KOPT-K1 (cell line): ENCODE results near the gene B3GAT3.
"Not testable (repeated sequence)": the region's sequence is repeated elsewhere in the genome, so short reads cannot be mapped to it uniquely, and the experiment has no call there.

Experiments used
- H3K27ac ChIP-seq: fragments of 200-600 bp; sonication (generic); 2 replicates; pipeline ENCODE4 v1.5.1; 2016; ENCODE audit warnings: antibody characterized with exemption, mild to moderate bottlenecking, low read depth, low read length; ENCODE audit not compliant: poor library complexity, severe bottlenecking
- H3K36me3 ChIP-seq: fragments of 200-600 bp; sonication (generic); 2 replicates; pipeline ENCODE4 v1.5.1; 2017; ENCODE audit warnings: antibody characterized with exemption, mild to moderate bottlenecking, low read length, moderate library complexity; ENCODE audit not compliant: insufficient read depth
- H3K9me3 ChIP-seq: fragments of 200-600 bp; sonication (generic); 2 replicates; pipeline ENCODE4 v1.5.1; 2017; ENCODE audit warnings: antibody characterized with exemption, low read length, mild to moderate bottlenecking; ENCODE audit not compliant: insufficient read depth, poor library complexity, severe bottlenecking

Gene B3GAT3

DNA sequence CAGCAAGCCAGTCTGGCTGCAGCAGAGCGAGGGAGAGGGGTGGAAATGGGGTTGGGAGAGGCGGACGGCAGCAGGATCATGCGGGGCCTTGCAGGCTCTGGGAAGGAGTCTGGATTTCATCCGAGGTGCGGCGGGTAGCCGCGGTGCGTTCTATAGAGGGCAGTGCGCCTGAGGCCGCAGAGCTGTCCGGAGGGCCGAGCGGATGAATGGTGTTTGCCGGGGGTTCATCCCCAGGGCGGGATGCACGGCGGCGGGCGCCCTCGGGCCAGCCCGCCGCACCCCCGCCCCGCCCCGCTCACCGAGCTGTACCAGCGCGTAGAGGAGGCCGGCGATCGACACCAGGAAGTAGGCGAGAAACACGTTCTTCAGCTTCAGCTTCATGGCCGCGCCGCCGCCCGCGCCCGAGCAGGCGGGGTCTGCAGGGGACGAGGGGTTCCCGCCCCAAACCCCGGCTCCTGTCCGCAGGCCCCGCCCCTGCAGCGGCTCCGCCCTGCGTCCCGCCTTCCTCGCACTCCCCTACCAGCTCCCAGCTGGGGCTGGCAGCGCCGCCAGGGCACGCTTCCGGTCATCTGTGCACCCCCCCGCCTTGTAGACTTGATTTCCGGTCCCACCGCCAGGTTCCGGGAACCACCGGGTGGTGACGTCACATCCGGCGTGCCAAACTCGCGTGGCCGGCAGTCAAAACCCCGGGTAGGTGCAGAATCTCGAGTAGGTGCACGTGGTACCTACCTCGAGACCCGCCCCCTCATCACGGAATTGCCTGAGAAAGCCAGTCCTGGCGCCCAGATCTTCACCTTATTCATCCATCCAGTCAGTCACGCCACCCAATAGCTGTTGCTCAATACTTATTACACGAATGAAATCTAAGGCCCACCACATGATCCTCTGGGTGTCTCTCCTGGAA, at the start of gene B3GAT3:
Gene B3GAT3 (minus strand): TSS at position 420 of the 904 bp plus-strand sequence. CDS start 39 bp downstream, at position 381.
- Histone ChIP-seq H3K27ac (peak within 1 kb of the TSS; percentile 86), H3K36me3 (peaks cover 42% of the 10 kb centered on the region), H3K9me3 (no peaks in the 10 kb centered on the region)

DNA sequence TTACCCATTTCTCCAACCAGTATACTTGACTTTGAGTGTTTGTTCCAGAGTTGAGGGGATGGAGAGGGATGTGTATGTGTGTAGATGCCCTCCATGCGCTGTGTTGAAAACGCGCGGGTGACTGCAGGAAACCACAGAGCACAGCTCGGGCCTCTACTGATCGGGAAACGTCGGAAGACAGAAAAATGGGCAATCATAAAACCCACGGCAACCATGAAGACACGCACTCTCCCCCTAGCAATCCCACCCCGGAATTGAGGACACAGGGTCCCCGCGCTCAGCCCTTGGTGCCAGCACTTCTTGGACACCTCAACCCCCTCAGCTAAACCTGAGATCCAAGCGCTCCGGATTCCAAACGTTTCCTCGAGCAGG, 49.4 kb upstream of the B3GAT3 start:
- peaks cover 58% of the 10 kb centered on the region for H3K36me3 ChIP-seq
- no peaks in the 10 kb centered on the region for H3K9me3 ChIP-seq
- peak overlapping the region; percentile 93 for H3K27ac ChIP-seq

DNA sequence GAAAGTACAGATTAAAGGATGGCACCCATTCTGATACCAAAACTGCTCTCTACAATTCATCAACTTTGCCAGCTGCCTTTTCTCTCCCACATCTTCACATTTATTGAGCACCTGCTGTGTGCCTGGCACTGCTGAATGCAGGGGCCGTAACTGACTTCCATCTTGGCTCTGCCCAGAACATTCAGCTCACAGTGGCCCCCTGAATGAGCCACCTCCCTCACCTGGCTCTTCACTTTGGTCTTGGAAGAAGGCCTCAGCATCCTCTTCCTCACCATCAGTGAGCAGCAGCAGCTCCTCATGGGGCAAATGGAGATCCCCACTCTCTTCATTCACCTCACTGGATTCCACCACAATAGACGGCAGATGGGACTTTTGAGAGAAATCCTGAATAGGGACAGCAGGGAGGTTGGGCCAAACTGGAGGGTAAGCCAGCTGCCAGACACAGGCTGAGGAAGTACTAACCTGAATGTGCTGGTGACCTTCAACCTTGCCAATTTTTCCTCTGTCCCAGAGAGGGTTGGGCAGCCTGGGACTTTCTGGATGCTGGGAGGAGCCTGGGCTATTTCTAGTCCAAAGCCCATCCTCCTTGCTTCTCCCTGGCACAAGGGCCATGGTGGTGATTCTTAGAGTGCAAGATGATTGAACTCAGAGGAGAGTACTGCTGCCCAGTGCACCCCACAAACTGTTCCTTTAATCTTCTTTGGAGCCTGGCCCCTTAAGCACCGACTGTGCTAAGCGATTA, 47.8 kb upstream of the B3GAT3 start:
- peaks cover 47% of the 10 kb centered on the region for H3K36me3 ChIP-seq
- H3K9me3 ChIP-seq = no peaks in the 10 kb centered on the region
- peak overlapping the region; percentile 4 for H3K27ac ChIP-seq

DNA sequence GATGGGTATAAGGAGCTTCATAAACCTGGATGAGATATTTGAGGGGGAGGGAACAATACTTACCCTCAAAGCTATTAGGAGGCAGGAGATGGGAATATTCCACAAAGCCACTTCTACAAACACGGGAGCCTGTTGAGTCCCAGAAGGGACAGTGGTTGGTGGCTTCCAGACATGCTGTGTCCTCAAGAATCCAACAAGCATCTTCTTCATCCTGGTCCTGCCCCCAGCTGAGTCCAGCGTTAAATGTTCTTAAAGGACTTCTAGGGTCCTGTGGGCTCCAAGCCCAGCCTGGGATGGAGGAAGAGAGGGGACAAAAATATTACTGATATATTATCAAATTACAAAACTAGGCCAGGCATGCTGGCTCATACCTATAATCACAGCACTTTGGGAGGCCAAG, 45.7 kb upstream of the B3GAT3 start:
- no peak overlapping the region for H3K27ac ChIP-seq
- peaks cover 37% of the 10 kb centered on the region for H3K36me3 ChIP-seq
- H3K9me3 ChIP-seq = no peaks in the 10 kb centered on the region

DNA sequence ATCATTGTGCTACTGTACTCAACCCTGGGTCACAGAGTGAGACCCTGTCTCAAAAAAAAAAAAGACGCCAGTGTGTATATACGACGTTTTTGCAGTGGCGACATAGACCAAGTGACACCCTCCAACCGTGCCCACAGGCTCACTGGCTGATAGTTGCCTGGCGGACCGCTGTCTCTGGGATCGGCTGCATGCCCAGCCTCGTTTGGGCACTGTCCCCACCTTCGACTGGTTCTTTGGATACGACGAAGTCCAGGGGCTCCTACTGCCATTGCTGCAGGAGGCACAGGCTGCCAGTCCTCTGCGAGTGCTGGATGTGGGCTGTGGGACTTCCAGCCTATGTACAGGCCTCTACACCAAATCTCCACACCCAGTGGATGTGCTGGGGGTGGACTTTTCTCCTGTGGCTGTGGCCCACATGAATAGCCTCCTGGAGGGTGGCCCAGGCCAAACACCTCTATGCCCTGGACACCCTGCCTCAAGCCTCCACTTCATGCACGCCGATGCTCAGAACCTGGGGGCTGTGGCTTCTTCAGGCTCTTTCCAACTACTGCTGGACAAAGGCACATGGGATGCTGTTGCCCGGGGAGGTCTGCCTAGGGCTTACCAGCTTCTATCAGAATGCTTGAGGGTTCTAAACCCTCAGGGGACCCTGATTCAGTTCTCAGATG, 44.6 kb upstream of the B3GAT3 start:
- H3K27ac ChIP-seq = peak overlapping the region; percentile 84
- no peaks in the 10 kb centered on the region for H3K9me3 ChIP-seq
- H3K36me3 ChIP-seq = peaks cover 47% of the 10 kb centered on the region

DNA sequence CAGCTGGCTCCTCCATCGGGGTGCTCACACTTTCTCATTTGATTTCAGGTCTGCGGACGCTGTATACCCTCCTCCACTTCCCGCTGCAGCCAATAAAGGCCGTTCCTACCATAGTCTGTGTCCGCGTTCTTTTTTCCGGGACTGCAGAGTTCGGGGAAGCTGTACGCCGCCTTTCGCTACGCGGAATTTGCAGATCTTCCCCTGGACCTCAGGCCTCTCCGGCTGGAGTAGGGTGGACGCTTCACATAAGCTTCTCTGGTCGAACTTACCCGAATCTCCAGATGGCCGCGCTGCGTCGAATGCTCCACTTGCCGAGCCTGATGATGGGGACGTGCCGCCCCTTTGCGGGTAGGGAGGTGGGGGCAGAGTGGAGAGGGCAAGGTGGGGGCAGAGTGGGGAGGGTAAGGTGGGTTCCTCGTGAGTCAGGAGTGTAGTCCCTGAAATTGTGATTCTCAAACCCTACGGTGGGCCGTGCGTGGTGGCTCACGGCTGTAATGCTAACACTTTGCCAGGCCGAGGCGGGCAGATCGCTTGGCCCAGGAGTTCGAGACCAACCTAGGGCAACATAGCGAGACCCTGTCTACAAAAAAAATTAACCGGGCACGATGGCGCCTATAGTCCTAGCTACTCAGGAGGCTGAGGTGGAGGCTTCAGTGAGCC, 43.9 kb upstream of the B3GAT3 start:
- Histone ChIP-seq H3K36me3 (peaks cover 52% of the 10 kb centered on the region), H3K27ac (peak overlapping the region; percentile 84), H3K9me3 (no peaks in the 10 kb centered on the region)

DNA sequence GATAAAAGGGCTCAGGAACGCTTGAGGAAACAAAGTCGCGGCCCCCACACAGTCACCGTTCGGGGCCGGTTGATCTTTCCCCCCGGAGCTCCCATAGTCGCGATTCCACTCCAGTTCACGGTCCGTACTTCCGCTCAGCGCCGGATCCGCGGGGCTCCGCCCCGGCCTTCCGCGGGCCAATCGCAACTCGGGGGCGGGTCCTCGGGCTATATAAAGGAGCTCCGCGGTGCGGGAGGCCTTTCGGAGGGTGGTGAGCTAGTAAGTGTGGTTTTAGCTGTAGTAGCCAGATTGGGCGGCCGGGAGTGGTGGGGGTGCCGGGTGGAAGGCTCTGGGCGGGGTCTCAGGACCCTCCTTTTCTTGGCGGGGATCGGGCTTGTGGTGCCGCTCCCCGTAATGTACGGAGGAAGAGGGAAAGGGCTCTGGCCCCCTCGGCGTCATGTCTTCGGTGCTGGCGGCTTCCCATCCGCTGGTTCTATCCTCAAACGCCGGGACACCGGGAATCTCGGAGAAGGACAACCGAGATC, 43.4 kb upstream of the B3GAT3 start, which contains the start of the genes C11orf98 and CSKMT:
Gene C11orf98 (minus strand): TSS at position 136 of the 524 bp plus-strand sequence. CDS start 41 bp downstream, at position 95.
Gene CSKMT (plus strand): TSS at position 238 of the 524 bp plus-strand sequence. CDS start 568 bp downstream, outside the sequence.
- Histone ChIP-seq H3K36me3 (peaks cover 56% of the 10 kb centered on the region), H3K27ac (peak within 1 kb of the TSS; percentile 84), H3K9me3 (no peaks in the 10 kb centered on the region)

DNA sequence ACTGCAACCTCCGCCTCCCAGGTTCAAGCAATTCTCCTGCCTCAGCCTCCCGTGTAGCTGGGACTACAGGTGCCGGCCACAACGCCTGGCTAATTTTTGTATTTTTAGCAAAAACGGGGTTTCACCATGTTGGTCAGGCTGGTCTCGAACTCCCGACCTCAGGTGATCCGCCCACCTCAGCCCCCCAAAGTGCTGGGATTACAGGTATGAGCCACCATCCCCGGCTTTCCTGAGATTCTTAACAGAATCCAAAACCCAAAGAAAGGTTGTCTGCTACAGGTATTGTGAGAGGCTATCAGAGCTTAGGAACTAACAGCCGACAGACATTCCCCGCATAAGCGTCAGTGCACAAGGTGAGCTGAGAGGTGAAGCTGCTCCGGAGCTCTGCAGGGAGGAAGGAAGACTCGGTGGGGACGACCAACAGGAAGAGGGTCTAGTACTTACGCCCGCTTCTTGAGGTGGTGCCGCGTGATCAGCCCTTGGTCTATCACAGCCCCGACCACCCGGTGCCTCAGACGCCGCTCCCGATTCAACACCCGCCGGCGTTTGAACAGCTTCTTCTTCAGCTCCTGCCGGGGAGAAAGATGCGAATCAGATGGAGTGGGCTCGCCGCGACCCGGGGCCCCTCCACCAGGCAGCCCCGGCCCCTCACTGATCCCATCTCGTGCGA, 42.8 kb upstream of the B3GAT3 start:
- Histone ChIP-seq H3K9me3 (no peaks in the 10 kb centered on the region), H3K36me3 (peaks cover 52% of the 10 kb centered on the region), H3K27ac (peak overlapping the region; percentile 84)

DNA sequence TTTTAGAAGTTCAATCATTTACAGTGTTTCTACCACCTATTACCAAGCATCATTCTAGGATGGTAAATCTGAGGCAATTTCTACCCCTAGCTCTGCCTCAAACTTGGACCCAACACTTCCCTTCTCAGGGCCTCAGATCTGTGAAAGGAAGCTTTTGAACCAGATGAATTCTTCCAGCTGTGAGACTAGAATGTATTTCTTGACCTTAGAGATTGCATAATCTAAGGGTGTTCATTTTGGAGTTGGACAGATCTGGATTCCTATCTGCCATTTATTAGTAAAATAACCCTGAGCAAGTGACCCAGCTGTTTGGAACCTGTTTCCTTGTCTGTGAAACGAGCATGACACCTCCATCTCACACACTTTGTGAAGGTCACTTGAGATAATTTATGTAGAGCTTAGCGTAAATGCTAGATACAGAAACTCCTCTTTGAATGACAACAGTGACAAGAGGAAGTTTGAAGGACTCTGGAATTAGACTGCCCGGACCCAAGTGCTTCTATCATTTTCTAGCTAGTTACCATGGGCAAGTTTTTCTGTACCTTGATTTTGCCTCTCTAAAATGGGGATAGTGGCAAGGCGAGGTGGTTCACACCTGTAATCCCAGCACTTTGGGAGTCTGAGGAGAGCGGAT, 35.1 kb upstream of the B3GAT3 start:
- no peak overlapping the region for H3K27ac ChIP-seq
- H3K36me3 ChIP-seq = peaks cover 14% of the 10 kb centered on the region; the same call in 1 of the 2 replicates
- H3K9me3 ChIP-seq = no peaks in the 10 kb centered on the region

DNA sequence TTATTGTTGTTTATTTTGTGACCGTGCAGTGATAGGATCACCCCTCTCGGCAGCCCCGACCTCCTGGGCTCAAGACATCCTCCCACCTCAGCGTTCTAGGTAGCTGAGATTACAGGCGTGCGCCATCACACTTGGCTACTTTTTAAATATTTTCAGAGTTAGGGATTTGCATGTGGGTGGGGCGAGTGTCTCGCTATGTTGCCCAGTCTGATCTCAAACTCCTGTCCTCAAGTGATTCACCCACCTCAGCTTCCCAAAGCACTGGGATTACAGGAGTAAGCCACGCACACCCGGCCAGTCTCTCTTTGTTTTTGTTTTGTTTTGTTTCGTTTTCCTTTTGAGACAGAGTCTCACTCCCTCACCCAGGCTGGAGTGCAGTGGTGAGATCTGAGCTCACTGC, 32.5 kb upstream of the B3GAT3 start:
- H3K9me3 ChIP-seq = no peaks in the 10 kb centered on the region
- peaks cover 6% of the 10 kb centered on the region for H3K36me3 ChIP-seq
- H3K27ac ChIP-seq = no peak overlapping the region

DNA sequence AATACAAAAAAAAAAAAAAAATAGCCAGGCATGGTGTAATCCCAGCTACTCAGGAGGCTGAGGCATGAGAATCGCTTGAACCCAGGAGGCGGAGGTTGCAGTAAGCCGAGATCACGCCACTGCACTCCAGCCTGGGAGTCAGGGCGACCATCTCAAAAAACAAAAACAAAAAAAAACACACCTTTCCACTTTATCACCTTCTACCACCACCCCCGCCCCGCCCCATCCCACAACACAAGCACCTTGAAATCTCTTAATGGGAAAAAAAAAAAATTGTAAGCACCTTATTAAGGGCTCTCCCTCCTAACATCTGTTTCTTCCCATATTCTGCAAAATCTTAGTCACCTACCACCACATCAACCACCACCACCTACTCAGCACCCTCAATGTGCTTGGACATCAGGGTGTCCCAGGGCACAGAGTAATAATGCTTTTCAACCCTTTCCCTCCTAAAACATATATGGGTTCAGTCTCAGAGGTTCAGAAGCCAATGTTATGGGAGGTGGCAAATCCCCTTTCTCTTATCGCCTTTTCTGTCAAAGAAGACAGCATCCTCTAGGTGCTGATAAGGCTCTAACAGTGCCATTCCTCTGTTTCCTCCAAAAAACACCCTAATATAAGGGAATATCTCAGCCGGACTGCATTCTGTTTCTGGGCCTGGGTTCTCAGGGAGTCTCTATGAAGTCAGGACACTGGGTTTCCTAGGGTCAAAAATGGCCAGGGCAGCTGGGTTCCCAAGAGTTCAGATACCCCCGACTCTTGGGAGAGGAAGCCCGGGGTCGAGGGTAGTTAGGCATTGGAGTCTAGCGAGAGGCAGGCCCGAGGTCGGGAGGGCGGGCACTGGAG, 30.6 kb upstream of the B3GAT3 start:
- H3K36me3 ChIP-seq = peaks cover 25% of the 10 kb centered on the region
- H3K9me3 ChIP-seq = no peaks in the 10 kb centered on the region
- H3K27ac ChIP-seq = peak overlapping the region; percentile 76

DNA sequence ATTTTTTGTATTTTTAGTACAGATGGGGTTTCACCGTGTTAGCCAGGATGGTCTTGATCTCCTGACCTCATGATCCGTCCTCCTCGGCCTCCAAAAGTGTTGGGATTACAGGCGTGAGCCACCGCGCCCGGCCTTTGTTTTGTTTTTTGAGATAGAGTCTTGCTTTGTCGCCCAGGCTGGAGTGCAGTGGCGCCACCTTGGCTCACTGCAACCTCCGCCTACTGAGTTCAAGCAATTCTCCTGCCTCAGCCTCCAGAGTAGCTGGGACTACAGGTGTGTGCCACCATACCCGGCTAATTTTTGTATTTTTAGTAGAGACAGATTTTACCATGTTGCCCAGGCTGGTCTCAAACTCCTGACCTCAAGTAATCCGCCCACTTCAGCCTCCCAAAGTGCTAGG, 28.5 kb upstream of the B3GAT3 start:
- peaks cover 27% of the 10 kb centered on the region for H3K36me3 ChIP-seq
- not testable (repeated sequence) for H3K27ac ChIP-seq, H3K9me3 ChIP-seq

DNA sequence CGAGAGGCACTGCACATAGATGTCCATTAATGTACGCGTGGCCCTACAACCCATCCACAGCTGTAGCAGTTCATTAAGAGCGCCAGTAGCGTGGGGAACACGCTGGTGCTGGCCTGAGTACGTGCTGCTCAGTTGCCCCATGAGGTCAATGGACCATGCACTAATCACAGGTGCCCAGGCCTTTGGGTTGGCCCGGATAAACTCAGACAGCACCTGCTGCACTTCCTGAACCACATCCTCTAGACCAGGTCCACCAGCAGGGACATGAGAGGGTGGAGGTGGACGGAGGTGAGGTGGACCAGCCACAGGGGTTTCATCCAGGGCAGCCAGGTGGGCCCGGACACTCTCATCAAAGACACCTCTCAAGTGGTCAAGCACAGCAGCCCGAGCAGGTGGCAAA, 27.7 kb upstream of the B3GAT3 start:
- no peak overlapping the region for H3K27ac ChIP-seq
- no peaks in the 10 kb centered on the region for H3K9me3 ChIP-seq
- H3K36me3 ChIP-seq = peaks cover 34% of the 10 kb centered on the region
